GM12872 (cell line): ENCODE results near the gene GOLGA3.

Source experiments
- TF ChIP-seq, protein P1 (sequence below): IDR thresholded peaks from 3 replicates; pipeline ENCODE4 v1.5.1; 2011; ENCODE audit warnings: low read depth, mild to moderate bottlenecking, low read length, moderate library complexity; ENCODE audit not compliant: insufficient read depth

Gene GOLGA3

DNA sequence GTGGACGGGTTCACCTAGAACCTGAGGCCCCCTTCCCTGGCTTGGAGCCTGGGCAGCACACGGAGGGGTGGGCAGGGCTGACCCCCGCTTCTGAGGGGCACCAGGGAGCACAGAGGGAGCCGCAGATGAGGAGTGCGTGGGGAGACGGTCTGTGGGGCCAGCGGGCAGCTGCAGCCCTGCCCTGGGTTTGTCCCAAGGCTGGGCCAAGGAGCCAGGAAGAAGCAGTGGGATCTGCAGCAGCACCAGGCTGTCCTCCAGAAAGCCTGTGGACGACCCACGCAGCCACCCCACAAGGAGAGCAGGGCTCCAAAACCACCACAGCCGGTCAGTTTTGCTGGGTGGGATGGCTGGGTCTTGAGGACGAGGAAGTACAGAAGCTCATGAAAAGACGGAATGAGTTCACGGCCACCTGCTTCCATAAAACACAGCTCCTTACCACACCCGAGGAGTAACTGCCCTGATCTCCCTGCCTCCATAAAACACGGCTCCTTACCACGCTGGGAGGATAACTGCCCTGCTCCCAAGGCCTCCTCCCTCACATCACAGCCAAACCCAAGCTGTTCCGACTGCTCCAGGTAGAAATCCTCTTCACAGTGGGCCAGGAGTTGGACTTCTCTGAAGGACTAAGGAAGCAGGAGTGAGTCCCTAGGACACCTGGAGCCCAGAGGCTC, 9.9 kb upstream of the GOLGA3 start:
- TF ChIP-seq, protein P1, sequence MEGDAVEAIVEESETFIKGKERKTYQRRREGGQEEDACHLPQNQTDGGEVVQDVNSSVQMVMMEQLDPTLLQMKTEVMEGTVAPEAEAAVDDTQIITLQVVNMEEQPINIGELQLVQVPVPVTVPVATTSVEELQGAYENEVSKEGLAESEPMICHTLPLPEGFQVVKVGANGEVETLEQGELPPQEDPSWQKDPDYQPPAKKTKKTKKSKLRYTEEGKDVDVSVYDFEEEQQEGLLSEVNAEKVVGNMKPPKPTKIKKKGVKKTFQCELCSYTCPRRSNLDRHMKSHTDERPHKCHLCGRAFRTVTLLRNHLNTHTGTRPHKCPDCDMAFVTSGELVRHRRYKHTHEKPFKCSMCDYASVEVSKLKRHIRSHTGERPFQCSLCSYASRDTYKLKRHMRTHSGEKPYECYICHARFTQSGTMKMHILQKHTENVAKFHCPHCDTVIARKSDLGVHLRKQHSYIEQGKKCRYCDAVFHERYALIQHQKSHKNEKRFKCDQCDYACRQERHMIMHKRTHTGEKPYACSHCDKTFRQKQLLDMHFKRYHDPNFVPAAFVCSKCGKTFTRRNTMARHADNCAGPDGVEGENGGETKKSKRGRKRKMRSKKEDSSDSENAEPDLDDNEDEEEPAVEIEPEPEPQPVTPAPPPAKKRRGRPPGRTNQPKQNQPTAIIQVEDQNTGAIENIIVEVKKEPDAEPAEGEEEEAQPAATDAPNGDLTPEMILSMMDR, result no peak

DNA sequence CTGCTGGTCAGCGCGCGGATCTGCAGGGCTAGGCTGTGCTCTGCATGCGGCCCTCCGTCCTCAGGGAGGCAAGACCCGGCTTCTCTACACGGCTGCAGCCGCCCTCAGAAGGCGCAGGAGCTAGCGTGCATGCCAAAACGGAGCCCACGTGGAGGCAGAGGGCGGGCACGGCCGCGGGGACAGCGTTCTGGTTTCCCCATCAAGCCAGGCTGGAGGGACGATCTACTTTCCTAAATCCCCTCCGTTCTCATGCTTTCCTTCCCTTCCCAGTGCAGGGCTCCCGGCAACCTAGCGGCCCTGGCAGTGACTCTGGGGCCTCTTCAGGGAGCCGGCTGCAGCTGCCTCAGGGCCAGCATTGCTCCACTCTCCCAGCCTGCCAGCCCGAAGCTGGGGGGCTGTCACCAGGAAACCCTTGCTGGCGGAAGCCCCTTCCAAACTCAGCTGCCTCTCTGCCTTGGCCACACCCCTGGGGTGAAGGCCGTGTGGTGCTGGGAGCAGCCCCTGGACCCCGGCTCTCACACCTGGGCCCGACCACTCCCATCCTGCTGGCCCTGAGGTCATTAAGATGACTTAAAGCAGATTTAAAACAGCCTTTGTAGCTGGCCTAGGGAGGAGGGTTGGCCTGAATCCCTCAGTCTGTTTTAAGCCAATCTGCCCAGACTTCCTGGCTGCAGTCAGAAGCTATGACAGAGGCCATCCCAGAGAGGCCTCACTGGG, 9.2 kb upstream of the GOLGA3 start:
- TF ChIP-seq, protein P1, result no peak

DNA sequence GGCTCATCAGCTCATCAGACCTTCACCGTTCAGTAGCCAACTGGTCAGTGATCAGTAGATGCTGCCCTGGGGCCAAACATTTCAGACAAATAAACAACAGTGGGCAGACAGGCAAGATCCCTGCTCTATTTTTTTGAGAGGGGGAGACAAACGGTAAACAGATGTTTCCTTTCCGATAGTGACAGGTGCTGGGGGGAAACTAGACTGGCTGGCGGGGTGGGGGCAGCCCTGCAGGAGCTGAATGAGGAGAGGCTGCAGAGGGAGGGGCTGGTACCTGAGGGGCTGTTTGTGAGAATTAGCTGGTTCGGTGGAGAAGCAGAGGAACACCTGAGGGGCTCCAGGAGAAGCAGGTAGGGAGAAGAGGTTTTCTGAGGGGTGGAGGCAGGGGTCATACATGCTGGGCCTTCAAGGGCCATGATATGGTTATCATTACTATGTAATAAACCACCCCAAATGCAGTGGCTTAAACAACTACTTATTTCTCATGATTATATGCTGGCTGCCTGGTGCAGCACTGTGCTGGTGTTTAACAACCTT, 8.2 kb upstream of the GOLGA3 start:
- TF ChIP-seq, protein P1, result no peak

DNA sequence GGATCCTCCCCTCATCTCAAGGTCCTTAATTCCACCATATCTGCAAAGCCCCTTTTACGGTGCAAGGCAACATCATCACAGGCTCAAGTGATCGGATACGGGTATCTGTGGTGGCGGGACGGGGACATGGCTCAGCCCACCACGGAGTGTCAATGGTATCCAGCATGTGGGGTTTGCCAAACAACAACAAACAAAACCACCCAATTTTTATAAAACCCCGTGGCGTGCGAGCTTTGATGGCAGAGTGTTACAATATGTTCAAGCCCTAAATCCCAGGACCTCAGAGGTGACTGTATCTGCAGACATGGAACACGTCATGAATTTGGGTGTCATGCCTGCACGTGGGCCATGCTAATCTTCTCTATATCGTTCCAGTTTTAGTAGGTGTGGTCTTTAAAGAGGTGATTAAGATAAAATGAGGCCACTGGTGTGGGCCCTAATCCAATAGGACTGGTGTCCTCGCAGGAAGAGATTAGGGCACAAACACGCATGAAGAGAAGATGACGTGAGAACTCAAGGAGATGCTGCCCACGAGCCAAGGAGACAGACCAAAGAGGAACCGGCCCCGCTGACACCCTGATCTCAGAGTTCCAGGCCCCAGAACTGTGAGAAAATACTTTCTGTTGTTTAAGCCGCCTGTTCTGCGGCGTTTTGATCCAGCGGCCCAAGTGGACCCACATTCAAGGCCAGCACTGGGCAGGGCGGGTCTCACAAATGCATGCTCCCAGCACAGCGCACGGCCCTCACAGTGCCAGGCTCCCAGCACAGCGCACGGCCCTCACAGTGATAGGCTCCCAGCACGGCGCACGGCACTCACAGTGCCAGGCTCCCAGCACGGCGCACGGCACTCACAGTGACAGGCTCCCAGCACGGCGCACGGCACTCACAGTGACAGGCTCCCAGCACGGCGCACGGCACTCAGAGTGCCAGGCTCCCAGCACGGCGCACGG, 6.7 kb upstream of the GOLGA3 start:
- TF ChIP-seq, protein P1, result no peak

DNA sequence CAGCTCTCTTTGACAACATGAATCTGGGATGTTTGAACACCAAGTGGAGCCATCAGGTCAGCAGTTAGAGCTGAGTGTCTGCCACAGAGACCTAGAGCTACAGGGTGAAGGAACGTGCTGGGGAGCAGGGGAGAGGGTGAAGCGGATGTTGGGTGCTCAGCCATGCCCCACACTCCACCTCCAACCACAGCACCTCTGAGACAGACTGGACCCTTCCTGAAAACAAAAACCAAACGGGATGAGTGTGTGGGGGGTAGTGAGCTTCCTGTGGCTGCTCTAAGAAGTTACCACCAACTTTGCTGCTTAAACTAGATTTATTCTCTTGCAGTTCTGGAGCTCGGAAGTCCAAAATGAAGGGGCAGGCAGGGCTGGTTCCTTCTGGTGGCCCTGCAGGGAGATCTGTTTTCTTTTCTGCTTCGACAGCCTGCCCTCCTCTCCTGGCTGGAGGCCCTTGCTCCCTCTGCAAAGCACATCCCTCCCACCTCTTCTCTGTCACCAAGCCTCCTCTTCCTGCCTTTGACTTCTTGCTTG, 5.6 kb upstream of the GOLGA3 start:
- TF ChIP-seq, protein P1, result no peak

DNA sequence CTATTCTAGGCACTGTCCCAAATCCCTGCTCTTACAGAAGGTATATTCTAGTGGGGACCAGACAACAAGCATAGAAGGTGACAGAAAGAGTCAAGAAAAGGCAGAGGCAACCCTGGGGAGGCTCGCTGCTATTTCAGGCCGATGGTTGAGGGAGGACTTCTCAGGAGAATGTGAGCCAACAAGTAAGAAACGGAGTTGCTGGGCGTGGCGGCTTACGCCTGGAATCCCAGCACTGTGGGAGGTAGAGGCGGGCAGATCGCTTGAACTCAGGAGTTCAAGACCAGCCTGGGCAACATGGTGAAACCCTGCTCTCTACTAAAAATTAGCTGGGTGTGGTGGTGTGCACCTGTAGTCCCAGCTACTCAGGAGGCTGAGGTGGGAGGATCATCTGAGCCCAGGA, 4.7 kb upstream of the GOLGA3 start:
- TF ChIP-seq, protein P1, result no peak

DNA sequence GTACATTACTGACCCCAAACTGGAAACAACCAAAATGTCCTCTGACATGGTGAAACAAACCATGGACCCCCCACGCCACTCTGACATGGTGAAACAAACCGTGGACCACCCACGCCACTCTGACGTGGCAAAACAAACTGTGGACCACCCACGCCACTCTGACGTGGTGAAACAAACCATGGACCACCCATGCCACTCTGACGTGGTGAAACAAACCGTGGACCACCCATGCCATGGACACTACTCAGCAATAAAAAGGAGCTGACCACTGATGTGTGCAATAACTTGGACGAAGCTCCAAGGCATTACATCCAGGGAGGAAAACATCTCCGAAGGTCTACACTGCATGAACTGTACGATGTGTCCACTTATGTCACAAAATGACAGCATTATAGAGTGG, 3.1 kb upstream of the GOLGA3 start:
- TF ChIP-seq, protein P1, result no peak
